ENCODE measurements around the gene CACNA1S. TPM values are rescaled to one million over a fixed set of nuclear protein-coding genes. Genes with fewer than 3 reads are reported as not detected.
A peak's percentile ranks its signal among the peaks of the same experiment; 100 is the strongest.

CACNA1S gene
- total RNA-seq, 4 donors from 2014 or later, result not detected

DNA sequence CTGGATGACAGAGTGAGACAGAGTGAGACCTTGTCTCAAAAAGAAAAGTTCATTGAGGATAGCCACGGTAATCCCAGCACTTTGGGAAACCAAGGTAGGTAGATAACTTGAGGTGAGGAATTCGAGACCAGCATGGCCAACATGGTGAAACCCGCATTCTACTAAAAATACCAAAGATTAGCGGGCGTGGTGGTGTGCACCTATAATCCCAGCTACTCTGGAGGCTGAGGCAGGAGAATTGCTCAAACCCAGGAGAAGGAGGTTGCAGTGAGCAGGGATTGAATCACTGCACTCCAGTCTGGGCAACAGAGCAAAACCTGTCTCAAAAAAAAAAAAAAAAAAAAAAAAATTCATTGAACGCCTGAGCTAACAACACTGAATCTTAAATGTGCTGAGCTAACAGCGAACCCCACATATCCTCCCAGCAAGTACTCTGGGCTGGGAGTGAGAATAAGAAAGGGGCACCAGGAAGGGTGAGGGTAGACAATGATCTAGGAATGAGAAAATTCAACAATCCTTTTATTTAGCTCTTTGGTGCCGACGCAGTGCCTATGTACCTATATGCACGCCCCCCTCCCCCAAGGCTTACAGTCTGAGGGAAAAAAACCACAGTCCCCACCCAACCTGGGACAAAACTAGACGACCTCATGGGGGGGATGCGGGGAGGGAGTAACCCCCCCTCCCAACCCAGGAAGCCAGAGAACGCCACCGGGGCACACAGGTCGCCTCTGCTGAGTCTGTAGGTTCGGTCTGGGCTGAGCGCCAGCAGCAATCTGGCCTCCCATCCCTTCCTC is 1.4 kb upstream of the CACNA1S start:
- H3K27ac ChIP-seq, result peak overlapping the region in 2 of 4 donors; percentile 34 to 79
- H3K9me3 ChIP-seq, result no peaks in the 10 kb centered on the region
- intact Hi-C loops (cut with DNase I), result loop anchor here (5.0 kb wide), 1 partner anchor 141 kb away; no protein-coding TSS in a partner anchor
- no peak for TF ChIP-seq POLR2A (IDR thresholded peaks at IDR 0.05)
- TF ChIP-seq, protein P1, sequence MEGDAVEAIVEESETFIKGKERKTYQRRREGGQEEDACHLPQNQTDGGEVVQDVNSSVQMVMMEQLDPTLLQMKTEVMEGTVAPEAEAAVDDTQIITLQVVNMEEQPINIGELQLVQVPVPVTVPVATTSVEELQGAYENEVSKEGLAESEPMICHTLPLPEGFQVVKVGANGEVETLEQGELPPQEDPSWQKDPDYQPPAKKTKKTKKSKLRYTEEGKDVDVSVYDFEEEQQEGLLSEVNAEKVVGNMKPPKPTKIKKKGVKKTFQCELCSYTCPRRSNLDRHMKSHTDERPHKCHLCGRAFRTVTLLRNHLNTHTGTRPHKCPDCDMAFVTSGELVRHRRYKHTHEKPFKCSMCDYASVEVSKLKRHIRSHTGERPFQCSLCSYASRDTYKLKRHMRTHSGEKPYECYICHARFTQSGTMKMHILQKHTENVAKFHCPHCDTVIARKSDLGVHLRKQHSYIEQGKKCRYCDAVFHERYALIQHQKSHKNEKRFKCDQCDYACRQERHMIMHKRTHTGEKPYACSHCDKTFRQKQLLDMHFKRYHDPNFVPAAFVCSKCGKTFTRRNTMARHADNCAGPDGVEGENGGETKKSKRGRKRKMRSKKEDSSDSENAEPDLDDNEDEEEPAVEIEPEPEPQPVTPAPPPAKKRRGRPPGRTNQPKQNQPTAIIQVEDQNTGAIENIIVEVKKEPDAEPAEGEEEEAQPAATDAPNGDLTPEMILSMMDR (IDR thresholded peaks at IDR 0.05), result no peak
- DNase-seq, result no peak
- peaks cover 6 to 17% (median 10%) of the 10 kb centered on the region in 3 donors for H3K4me1 ChIP-seq
- peaks cover 0 to 54% (median 2%) of the 10 kb centered on the region in 4 donors for H3K27me3 ChIP-seq
- peak overlapping the region; percentile 35 to 82 (median 56) for H3K4me3 ChIP-seq
- no peaks in the 10 kb centered on the region for H3K36me3 ChIP-seq
- 37 to 40% methylated on average over 13 to 17 of the region's 17 CpGs for WGBS, 2 donors

DNA sequence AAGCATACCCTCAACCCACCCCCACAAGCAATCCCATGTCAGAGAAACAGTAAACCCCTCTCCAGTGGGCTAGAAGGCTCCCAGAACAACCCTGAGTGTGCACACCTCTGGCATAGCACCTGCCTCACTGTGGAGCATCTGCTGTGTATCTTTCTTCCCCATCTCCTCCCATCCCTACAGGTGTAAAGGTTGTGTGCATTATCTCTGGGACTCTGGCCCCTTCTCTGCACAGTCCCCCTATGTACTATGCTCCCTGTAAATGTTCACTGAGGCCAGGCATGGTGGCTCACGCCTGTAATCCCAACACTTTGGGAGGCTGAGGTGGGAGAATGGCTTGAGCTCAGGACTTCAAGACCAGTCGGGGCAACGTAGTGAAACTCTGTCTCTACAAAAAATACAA is 700 bp upstream of the CACNA1S start:
- no peak overlapping the region for H3K27ac ChIP-seq
- H3K4me3 ChIP-seq, result no peak overlapping the region
- no peak for DNase-seq
- no peaks in the 10 kb centered on the region for H3K36me3 ChIP-seq
- H3K27me3 ChIP-seq, result peaks cover 0 to 52% (median 2%) of the 10 kb centered on the region in 4 donors
- TF ChIP-seq, protein P1 (IDR thresholded peaks at IDR 0.05), result no peak
- TF ChIP-seq POLR2A (IDR thresholded peaks at IDR 0.05), result no peak
- WGBS, 2 donors, result 54 to 86% methylated on average over 3 of the region's 3 CpGs
- H3K9me3 ChIP-seq, result no peaks in the 10 kb centered on the region
- peaks cover 6 to 17% (median 10%) of the 10 kb centered on the region in 3 donors for H3K4me1 ChIP-seq
- intact Hi-C loops (cut with DNase I), result loop anchor here (5.0 kb wide), 1 partner anchor 141 kb away; no protein-coding TSS in a partner anchor

DNA sequence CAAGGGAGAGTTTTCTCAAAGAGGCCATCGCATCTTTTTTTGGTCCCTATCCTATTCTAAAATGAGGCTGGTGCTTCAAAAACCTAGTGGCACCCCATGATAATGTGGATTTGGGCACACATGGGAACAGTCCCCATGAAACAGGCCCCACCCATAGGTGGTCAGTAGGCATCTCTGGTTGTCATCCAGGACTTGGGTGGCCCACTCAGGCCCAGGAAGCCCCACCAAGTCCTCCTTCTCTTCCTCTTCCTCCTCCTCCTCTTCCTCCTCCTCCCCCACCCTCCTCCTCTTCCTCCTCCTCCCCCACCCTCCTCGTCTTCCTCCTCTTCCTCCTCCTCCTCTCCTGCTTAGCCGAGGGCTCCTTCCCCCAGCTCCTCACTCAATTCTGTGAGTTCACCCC is 554 bp downstream of the CACNA1S start:
- no peak overlapping the region for H3K27ac ChIP-seq
- peaks cover 6 to 17% (median 10%) of the 10 kb centered on the region in 3 donors for H3K4me1 ChIP-seq
- 76 to 87% methylated on average over 3 of the region's 3 CpGs for WGBS, 2 donors
- intact Hi-C loops (cut with DNase I), result loop anchor here (5.0 kb wide), 1 partner anchor 139 kb away; no protein-coding TSS in a partner anchor
- no peak overlapping the region for H3K4me3 ChIP-seq
- H3K36me3 ChIP-seq, result no peaks in the 10 kb centered on the region
- TF ChIP-seq, protein P1 (IDR thresholded peaks at IDR 0.05), result no peak
- no peak for TF ChIP-seq POLR2A (IDR thresholded peaks at IDR 0.05)
- peaks cover 0 to 43% (median 2%) of the 10 kb centered on the region in 4 donors for H3K27me3 ChIP-seq
- DNase-seq, result no peak
- H3K9me3 ChIP-seq, result no peaks in the 10 kb centered on the region

DNA sequence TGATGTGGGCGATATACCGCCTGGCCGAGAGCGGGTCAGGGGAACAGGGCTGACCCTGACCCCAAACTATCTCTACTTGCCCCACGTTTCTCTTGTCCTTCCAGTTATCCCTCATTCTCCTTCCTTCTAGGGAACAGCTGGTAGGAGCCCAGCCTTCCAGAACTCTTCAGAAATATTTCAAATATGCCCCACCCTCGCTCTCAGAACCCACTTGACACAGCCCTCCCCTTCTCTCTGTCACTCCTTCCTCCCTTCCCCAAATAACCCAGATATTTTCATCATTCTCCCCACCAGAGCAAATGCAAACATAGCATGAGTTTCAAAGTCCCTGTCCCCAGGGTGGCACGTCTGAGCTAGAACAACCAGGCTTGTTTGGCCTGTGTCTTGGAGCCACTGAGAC is 1.1 kb downstream of the CACNA1S start:
- WGBS, 2 donors, result 77 to 84% methylated on average over 7 of the region's 7 CpGs
- no peak overlapping the region for H3K4me3 ChIP-seq
- DNase-seq, result no peak
- no peaks in the 10 kb centered on the region for H3K9me3 ChIP-seq
- peaks cover 6 to 17% (median 10%) of the 10 kb centered on the region in 3 donors for H3K4me1 ChIP-seq
- peaks cover 0 to 43% (median 2%) of the 10 kb centered on the region in 4 donors for H3K27me3 ChIP-seq
- no peak overlapping the region for H3K27ac ChIP-seq
- intact Hi-C loops (cut with DNase I), result loop anchor here (5.0 kb wide), 1 partner anchor 139 kb away; no protein-coding TSS in a partner anchor
- no peaks in the 10 kb centered on the region for H3K36me3 ChIP-seq
- no peak for TF ChIP-seq POLR2A (IDR thresholded peaks at IDR 0.05)
- TF ChIP-seq, protein P1 (IDR thresholded peaks at IDR 0.05), result no peak

DNA sequence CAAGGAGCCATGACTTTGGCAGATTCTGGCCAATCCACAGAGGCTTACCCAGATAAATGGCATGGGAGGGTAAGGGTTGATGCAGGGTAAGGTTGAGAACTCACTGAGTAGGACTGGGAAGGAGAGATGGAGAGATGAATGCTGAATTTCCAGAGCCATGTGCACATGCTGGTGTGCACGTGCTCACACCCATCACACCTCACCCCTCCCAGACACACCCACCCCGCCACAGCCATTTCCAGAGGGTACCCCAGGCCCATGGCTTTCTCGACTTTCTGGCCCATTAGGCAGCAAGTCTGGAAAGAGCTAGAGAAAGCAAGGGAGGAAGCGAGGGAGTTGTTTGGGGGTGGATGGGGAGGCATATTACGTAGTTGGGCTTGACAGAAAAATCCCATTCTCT is 1.6 kb downstream of the CACNA1S start:
- intact Hi-C loops (cut with DNase I), result loop anchor here (5.0 kb wide), 1 partner anchor 138 kb away; no protein-coding TSS in a partner anchor

More for the DNA sequence above, 1.6 kb downstream of the CACNA1S start:
- Histone ChIP-seq H3K27ac (no peak overlapping the region), H3K36me3 (no peaks in the 10 kb centered on the region), H3K4me3 (no peak overlapping the region), H3K4me1 (peaks cover 6 to 17% (median 10%) of the 10 kb centered on the region in 3 donors), H3K27me3 (peaks cover 0 to 42% (median 2%) of the 10 kb centered on the region in 4 donors), H3K9me3 (no peaks in the 10 kb centered on the region)
- DNase-seq, result no peak
- WGBS, 2 donors, result 83 to 89% methylated on average over 5 of the region's 5 CpGs
- TF ChIP-seq, protein P1 (IDR thresholded peaks at IDR 0.05), result no peak
- TF ChIP-seq POLR2A (IDR thresholded peaks at IDR 0.05), result no peak

Measured in esophagus squamous epithelium (tissue), 5 donors.